Neural cell (in vitro differentiated cells): ENCODE measurements around the gene FRMD4B.

Source experiments
- CTCF ChIP-seq: fragments of 450-650 bp; IDR thresholded peaks from 2 replicates; pipeline ENCODE4 v1.5.1; 2014; ENCODE audit warnings: antibody characterized with exemption, mild to moderate bottlenecking, moderate library complexity; ENCODE audit not compliant: poor library complexity, severe bottlenecking
- EP300 ChIP-seq: fragments of 450-650 bp; conservative IDR thresholded peaks from 2 replicates; pipeline ENCODE4 v1.6.1; 2014; ENCODE audit warnings: antibody characterized with exemption, mild to moderate bottlenecking, moderate library complexity; ENCODE audit not compliant: poor library complexity, severe bottlenecking
- EZH2 ChIP-seq: fragments of 200-600, 300-800 bp; shearing (Covaris generic), sonication (generic); IDR thresholded peaks from 2 replicates; pipeline ENCODE4 v1.6.1; 2014; ENCODE audit warnings: antibody characterized with exemption, low read length, borderline replicate concordance, mild to moderate bottlenecking; ENCODE audit not compliant: insufficient read depth, poor library complexity, severe bottlenecking
- MXI1 ChIP-seq: fragments of 450-650 bp; conservative IDR thresholded peaks from 2 replicates; pipeline ENCODE4 v1.6.1; 2014; ENCODE audit warnings: antibody characterized with exemption, mild to moderate bottlenecking; ENCODE audit not compliant: poor library complexity, severe bottlenecking
- REST ChIP-seq: IDR thresholded peaks from 2 replicates; pipeline ENCODE4 v1.6.1; 2012; ENCODE audit warnings: borderline replicate concordance
- TAF1 ChIP-seq: IDR thresholded peaks from 2 replicates; pipeline ENCODE4 v1.6.1; 2012; ENCODE audit warnings: low read depth

GRCh38 chr3:69164296-69164695 lies 221.6 kb downstream of the FRMD4B start:
- TF ChIP-seq REST (no peak), CTCF (no peak), TAF1 (no peak), EZH2 (no peak), MXI1 (no peak), EP300 (no peak)
